Measurements from ENCODE around the gene CACHD1. TPM values are rescaled to one million over a fixed set of nuclear protein-coding genes. Genes with fewer than 3 reads are reported as not detected.
"Not testable (repeated sequence)": the region's sequence is repeated elsewhere in the genome, so short reads cannot be mapped to it uniquely, and the experiment has no call there.

Gene CACHD1
- total and polyA plus RNA-seq, 12 donors, result 0.87 to 4.2 (median 2.4) TPM

DNA sequence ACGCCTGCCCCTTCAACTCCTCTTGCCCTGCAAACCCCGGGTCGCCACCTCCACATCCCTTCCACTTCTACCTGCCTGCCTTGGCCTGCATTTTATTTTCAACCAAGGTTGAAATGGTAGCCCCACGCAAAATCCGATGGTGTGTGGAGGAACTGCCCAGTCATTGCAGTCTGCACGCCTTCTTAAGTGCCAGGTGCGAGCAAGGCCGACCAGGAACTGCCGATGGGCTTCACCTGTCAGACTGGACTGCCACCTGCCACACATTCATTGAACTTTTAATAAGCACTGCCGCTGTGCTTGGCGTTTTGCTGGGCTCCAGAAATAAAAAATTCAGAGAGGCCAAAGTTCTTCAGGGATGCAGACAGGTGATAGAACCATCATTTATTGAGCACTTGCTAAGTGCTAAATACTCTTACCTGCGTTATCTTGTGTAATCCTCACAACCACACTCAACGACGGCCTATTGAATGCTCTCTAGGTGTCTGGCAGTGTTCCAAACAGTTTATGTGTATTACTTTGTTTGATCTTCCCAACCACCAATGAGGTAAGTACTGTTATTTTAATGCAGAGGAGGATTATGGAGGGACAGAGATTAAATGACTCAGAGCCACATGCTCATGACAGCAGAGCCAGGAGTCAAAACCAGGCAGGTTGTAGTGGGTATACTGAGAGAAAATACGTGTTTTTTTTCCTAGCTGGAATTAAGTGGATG, 36.2 kb downstream of the CACHD1 start:
- H3K27ac ChIP-seq, result peak overlapping the region in 2 of 10 donors; percentile 18 to 40
- ATAC-seq (peak in 2 of 8 donors; percentile 16 to 35), DNase-seq (no peak)
- 56 to 59% methylated on average over 15 of the region's 15 CpGs for WGBS, 2 donors
- peak overlapping the region; percentile 39 to 63 (median 54) for H3K4me3 ChIP-seq
- TF ChIP-seq, protein P1, sequence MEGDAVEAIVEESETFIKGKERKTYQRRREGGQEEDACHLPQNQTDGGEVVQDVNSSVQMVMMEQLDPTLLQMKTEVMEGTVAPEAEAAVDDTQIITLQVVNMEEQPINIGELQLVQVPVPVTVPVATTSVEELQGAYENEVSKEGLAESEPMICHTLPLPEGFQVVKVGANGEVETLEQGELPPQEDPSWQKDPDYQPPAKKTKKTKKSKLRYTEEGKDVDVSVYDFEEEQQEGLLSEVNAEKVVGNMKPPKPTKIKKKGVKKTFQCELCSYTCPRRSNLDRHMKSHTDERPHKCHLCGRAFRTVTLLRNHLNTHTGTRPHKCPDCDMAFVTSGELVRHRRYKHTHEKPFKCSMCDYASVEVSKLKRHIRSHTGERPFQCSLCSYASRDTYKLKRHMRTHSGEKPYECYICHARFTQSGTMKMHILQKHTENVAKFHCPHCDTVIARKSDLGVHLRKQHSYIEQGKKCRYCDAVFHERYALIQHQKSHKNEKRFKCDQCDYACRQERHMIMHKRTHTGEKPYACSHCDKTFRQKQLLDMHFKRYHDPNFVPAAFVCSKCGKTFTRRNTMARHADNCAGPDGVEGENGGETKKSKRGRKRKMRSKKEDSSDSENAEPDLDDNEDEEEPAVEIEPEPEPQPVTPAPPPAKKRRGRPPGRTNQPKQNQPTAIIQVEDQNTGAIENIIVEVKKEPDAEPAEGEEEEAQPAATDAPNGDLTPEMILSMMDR (IDR thresholded peaks at IDR 0.05), result no peak
- H3K36me3 ChIP-seq, result no peaks in the 10 kb centered on the region
- intact Hi-C loops (cut with DNase I), result no loop called here
- H3K27me3 ChIP-seq, result no peaks in the 10 kb centered on the region
- H3K9me3 ChIP-seq, result no peaks in the 10 kb centered on the region
- H3K4me1 ChIP-seq, result peaks cover 0 to 49% (median 38%) of the 10 kb centered on the region in 9 donors

DNA sequence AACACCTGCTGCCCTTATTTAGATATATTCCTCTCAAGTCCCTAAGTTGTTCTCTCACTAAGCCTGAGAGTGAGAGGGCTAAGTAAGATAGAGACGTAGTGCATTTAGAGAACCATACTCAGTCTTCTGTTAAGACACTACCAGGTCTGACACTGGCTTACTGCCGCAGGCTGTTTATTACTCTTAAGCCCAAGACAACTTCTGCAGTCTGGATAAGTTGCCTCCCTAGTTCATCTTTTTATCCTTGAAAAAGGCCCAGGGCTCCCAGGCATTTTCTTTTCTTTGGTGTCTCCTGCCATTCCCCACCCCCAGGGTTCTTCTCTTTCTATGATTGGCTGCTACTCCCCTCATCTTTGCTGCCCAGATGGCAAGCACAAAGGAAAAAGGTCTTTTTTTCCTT, 38.7 kb downstream of the CACHD1 start:
- H3K36me3 ChIP-seq, result no peaks in the 10 kb centered on the region

GRCh38 chr1:64511044-64511443, 41.1 kb downstream of the CACHD1 start:
- Histone ChIP-seq H3K27me3 (no peaks in the 10 kb centered on the region), H3K4me1 (peaks cover 0 to 59% (median 53%) of the 10 kb centered on the region in 9 donors), H3K36me3 (no peaks in the 10 kb centered on the region), H3K27ac (peak overlapping the region in 3 of 10 donors; percentile 20 to 48 (median 23)), H3K4me3 (no peak overlapping the region), H3K9me3 (no peaks in the 10 kb centered on the region)
- intact Hi-C loops (cut with DNase I), result loop anchor here in 4 of 10 donors (5.0 kb wide), 3 partner anchors 34 to 39 kb away; partner anchors contain the start of gene CACHD1 (in 1 of the 4)
- DNase-seq, result no peak
- 79 to 85% methylated on average over 4 of the region's 4 CpGs for WGBS, 2 donors
- TF ChIP-seq, protein P1 (IDR thresholded peaks at IDR 0.05), result no peak
- ATAC-seq, result no peak

More for the DNA sequence above, 38.7 kb downstream of the CACHD1 start:
- Histone ChIP-seq H3K4me1 (peaks cover 0 to 55% (median 48%) of the 10 kb centered on the region in 9 donors), H3K9me3 (no peaks in the 10 kb centered on the region), H3K27ac (no peak overlapping the region), H3K27me3 (no peaks in the 10 kb centered on the region), H3K4me3 (no peak overlapping the region)
- TF ChIP-seq, protein P1 (IDR thresholded peaks at IDR 0.05), result no peak
- intact Hi-C loops (cut with DNase I), result no loop called here
- WGBS, 2 donors, result 91 to 96% methylated on average over 2 of the region's 2 CpGs
- no peak for DNase-seq
- ATAC-seq, result no peak

DNA sequence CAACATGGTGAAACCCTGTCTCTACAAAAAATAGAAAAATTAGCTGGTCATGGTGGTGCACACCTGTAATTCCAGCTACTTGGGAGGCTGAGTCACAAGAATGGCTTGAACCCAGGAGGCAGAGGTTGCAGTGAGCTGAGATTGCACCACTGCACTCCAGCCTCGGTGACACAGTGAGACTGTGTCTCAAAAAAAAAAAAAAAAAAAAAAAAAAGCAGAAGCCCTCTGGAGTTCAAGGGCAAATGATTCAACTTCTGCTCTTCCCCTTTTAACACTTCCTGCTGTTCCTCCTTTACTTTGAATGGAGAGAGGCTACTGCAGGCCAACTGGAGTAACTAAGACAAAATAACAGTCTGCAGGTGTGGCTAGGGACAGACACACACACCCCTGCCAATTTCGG, 42.3 kb downstream of the CACHD1 start:
- WGBS, 2 donors, result 58 to 67% methylated on average over 2 of the region's 2 CpGs
- intact Hi-C loops (cut with DNase I), result loop anchor here in 4 of 10 donors (2.0 to 5.0 kb wide), 4 partner anchors 27 to 40 kb away; partner anchors contain the start of gene CACHD1 (in 1 of the 4)
- peak in 5 of 8 donors; percentile 18 to 65 (median 21) for ATAC-seq
- not testable (repeated sequence) for H3K36me3 ChIP-seq, DNase-seq, H3K27me3 ChIP-seq, H3K4me3 ChIP-seq, H3K9me3 ChIP-seq
- peaks cover 0 to 66% (median 57%) of the 10 kb centered on the region in 9 donors for H3K4me1 ChIP-seq
- H3K27ac ChIP-seq, result peak overlapping the region in 5 of 10 donors; percentile 23 to 49 (median 39)

- H3K27ac ChIP-seq, result peak overlapping the region in 9 of 10 donors; percentile 48 to 77 (median 63)
- no peaks in the 10 kb centered on the region for H3K27me3 ChIP-seq
- peaks cover 0 to 73% (median 59%) of the 10 kb centered on the region in 9 donors for H3K4me1 ChIP-seq
- H3K36me3 ChIP-seq, result no peaks in the 10 kb centered on the region
- DNase-seq (no peak), ATAC-seq (no peak)
- no peaks in the 10 kb centered on the region for H3K9me3 ChIP-seq
- H3K4me3 ChIP-seq, result peak overlapping the region in 1 of 10 donors; percentile 9
- TF ChIP-seq, protein P1 (IDR thresholded peaks at IDR 0.05), result no peak
- intact Hi-C loops (cut with DNase I), result loop anchor here in 4 of 10 donors (2.0 to 5.0 kb wide), 4 partner anchors 25 to 41 kb away; partner anchors contain the start of gene CACHD1 (in 1 of the 4)
These were observed 43.6 kb downstream of the CACHD1 start for GRCh38 chr1:64513545-64513944.
